ENCODE data around the gene CIBAR2.

GRCh38 chr16:85101956-85102630 lies 10.2 kb downstream of the CIBAR2 start:
- TF ChIP-seq EP300 (IDR thresholded peaks at IDR 0.05): no peak
- TF ChIP-seq, protein P1, sequence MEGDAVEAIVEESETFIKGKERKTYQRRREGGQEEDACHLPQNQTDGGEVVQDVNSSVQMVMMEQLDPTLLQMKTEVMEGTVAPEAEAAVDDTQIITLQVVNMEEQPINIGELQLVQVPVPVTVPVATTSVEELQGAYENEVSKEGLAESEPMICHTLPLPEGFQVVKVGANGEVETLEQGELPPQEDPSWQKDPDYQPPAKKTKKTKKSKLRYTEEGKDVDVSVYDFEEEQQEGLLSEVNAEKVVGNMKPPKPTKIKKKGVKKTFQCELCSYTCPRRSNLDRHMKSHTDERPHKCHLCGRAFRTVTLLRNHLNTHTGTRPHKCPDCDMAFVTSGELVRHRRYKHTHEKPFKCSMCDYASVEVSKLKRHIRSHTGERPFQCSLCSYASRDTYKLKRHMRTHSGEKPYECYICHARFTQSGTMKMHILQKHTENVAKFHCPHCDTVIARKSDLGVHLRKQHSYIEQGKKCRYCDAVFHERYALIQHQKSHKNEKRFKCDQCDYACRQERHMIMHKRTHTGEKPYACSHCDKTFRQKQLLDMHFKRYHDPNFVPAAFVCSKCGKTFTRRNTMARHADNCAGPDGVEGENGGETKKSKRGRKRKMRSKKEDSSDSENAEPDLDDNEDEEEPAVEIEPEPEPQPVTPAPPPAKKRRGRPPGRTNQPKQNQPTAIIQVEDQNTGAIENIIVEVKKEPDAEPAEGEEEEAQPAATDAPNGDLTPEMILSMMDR (IDR thresholded peaks at IDR 0.05): no peak

Measured in ovary (tissue), 3 donors.